ENCODE data around the gene KCNAB1.

GRCh38 chr3:156170571-156170970, 50.2 kb downstream of the KCNAB1 start:
- no peak for TF ChIP-seq ESRRG (CRISPR knock-in tag; IDR thresholded peaks at IDR 0.05)
- TF ChIP-seq ZFP3 (CRISPR knock-in tag; IDR thresholded peaks at IDR 0.05) = no peak
- TF ChIP-seq TOX (CRISPR knock-in tag; IDR thresholded peaks at IDR 0.05; ENCODE audit: borderline replicate concordance) = no peak
- no peak for TF ChIP-seq CSDC2 (CRISPR knock-in tag; IDR thresholded peaks at IDR 0.05)
- no peak for TF ChIP-seq SNAI2 (CRISPR knock-in tag; IDR thresholded peaks at IDR 0.05)
- no peak for TF ChIP-seq ZFP30 (CRISPR knock-in tag; IDR thresholded peaks at IDR 0.05)
- no peak for TF ChIP-seq POU6F1 (CRISPR knock-in tag; IDR thresholded peaks at IDR 0.05; ENCODE audit: borderline replicate concordance, low read depth)
- TF ChIP-seq TSHZ2 (CRISPR knock-in tag; IDR thresholded peaks at IDR 0.05) = no peak
- TF ChIP-seq ZNF70 (CRISPR knock-in tag; IDR thresholded peaks at IDR 0.05) = no peak
- TF ChIP-seq ZNF565 (CRISPR knock-in tag; conservative IDR thresholded peaks at IDR 0.05; ENCODE audit: low read depth) = no peak
- TF ChIP-seq ARNTL (CRISPR knock-in tag; IDR thresholded peaks at IDR 0.05; ENCODE audit: borderline replicate concordance, low read depth) = no peak
- TF ChIP-seq BACH2 (CRISPR knock-in tag; IDR thresholded peaks at IDR 0.05; ENCODE audit: borderline replicate concordance) = no peak
